Sigmoid colon (tissue), 7 donors: ENCODE results near the gene ATXN1. TPM values are rescaled to one million over a fixed set of nuclear protein-coding genes. Genes with fewer than 3 reads are reported as not detected.

ENCODE experiments used
- DNase-seq: peaks from one replicate; pipeline ENCODE4 v3.0.0-alpha.2; 2019
- H3K27ac ChIP-seq, 4 donors: fragments of 200-600 bp; sonication (generic); one replicate each; pipeline ENCODE4 v1.5.1; 2016 to 2019; ENCODE audit warnings: mild to moderate bottlenecking in 1 of 4
- H3K27me3 ChIP-seq, 3 donors: fragments of 200-600 bp; sonication (generic); one replicate each; pipeline ENCODE4 v1.5.1; 2019; ENCODE audit warnings: mild to moderate bottlenecking in 1 of 3
- H3K36me3 ChIP-seq, 4 donors: fragments of 200-600 bp; sonication (generic); one replicate each; pipeline ENCODE4 v1.5.1; 2016 to 2019
- H3K4me1 ChIP-seq, 4 donors: fragments of 200-600 bp; sonication (generic); one replicate each; pipeline ENCODE4 v1.5.1; 2017 to 2019
- H3K4me3 ChIP-seq, 4 donors: fragments of 200-600 bp; sonication (generic); one replicate each; pipeline ENCODE4 v1.5.1; 2017 to 2019; ENCODE audit warnings: mild to moderate bottlenecking in 2 of 4, moderate library complexity in 1 of 4
- H3K9me3 ChIP-seq, 4 donors: fragments of 200-600 bp in 3 of 4; sonication (generic) in 3 of 4; one replicate each; pipeline versions ENCODE4 v1.5.1 to v1.6.1; 2013 to 2019
- CTCF ChIP-seq, 4 experiments: fragments of 450-650 bp in 3 of 4; fragments of 200-600 bp in 1 of 4; IDR thresholded peaks; one replicate each; pipeline ENCODE4 v1.5.1; 2016 to 2019; ENCODE audit warnings: antibody characterized with exemption in 4 of 4, mild to moderate bottlenecking in 3 of 4, moderate library complexity in 2 of 4
- EP300 ChIP-seq, 4 donors: sonication (generic); formaldehyde crosslinking; IDR thresholded peaks; one replicate each; pipeline ENCODE4 v1.6.1; 2017; ENCODE audit warnings: antibody characterized with exemption in 4 of 4
- POLR2A ChIP-seq, 2 donors: fragments of 450-650 bp; IDR thresholded peaks; one replicate each; pipeline ENCODE4 v1.6.1; 2016; ENCODE audit warnings: antibody characterized with exemption in 2 of 2, mild to moderate bottlenecking in 2 of 2, moderate library complexity in 2 of 2
- POLR2AphosphoS5 ChIP-seq, 4 donors: sonication (generic); formaldehyde crosslinking; IDR thresholded peaks; one replicate each; pipeline ENCODE4 v1.6.1; 2017; ENCODE audit warnings: antibody characterized with exemption in 4 of 4
- WGBS, 2 donors: extraction: QIAGEN DNeasy Blood & Tissue Kit; methylation state at CpG; one replicate each; pipeline ENCODE4 v1.1.7; 2013; 5-methylcytosine and 5-hydroxymethylcytosine counted together
- intact Hi-C: fragments of 100-400 bp; cut with DNase I; formaldehyde crosslinking; loops from one replicate; pipeline ENCODE4 v1.15.1; 2023
- polyA plus RNA-seq, 3 donors: library from polyadenylated mRNA; stranded (reverse); fragments of 200-250 nt; gene quantifications; one replicate each; pipeline ENCODE4 v1.2.3, GENCODE V29; 2013
- total RNA-seq, 4 donors: library from RNA; depleted of rRNA; stranded (reverse); fragments of >200 nt; gene quantifications; one replicate each; pipeline ENCODE4 v1.1.0, GENCODE V29; 2016
- donor health status: healthy with polysubstance abuse.
- donor health status: Bipolar disorder and iron deficiency.
- donor health status: healthy.

The ATXN1 gene
- total and polyA plus RNA-seq, 7 donors: 4.8 to 95.3 (median 37.7) TPM

- Histone ChIP-seq H3K36me3 (no peaks in the 10 kb centered on the region), H3K27me3 (no peaks in the 10 kb centered on the region), H3K4me3 (no peak overlapping the region), H3K27ac (no peak overlapping the region), H3K4me1 (no peaks in the 10 kb centered on the region), H3K9me3 (no peaks in the 10 kb centered on the region)
- DNase-seq: no peak
- WGBS, 2 donors: 73 to 87% methylated on average over 11 of the region's 11 CpGs
- TF ChIP-seq CTCF (IDR thresholded peaks at IDR 0.05): no peak
- TF ChIP-seq EP300 (IDR thresholded peaks at IDR 0.05): no peak
- no peak for TF ChIP-seq POLR2A (IDR thresholded peaks at IDR 0.05)
- TF ChIP-seq POLR2AphosphoS5 (IDR thresholded peaks at IDR 0.05): no peak
- intact Hi-C loops: no loop called here
Observed at GRCh38 chr6:16591396-16592222, 169.7 kb downstream of the ATXN1 start.

- H3K4me3 ChIP-seq: no peak overlapping the region
- WGBS, 2 donors: 87 to 88% methylated on average over 6 of the region's 6 CpGs
- H3K27me3 ChIP-seq: no peaks in the 10 kb centered on the region
- no peak overlapping the region for H3K27ac ChIP-seq
- intact Hi-C loops: no loop called here
- TF ChIP-seq POLR2A (IDR thresholded peaks at IDR 0.05) (no peak), CTCF (IDR thresholded peaks at IDR 0.05) (no peak), POLR2AphosphoS5 (IDR thresholded peaks at IDR 0.05) (no peak), EP300 (IDR thresholded peaks at IDR 0.05) (no peak)
- H3K36me3 ChIP-seq: peaks cover 0 to 31% (median 4%) of the 10 kb centered on the region in 4 donors
- no peaks in the 10 kb centered on the region for H3K9me3 ChIP-seq
- no peaks in the 10 kb centered on the region for H3K4me1 ChIP-seq
- no peak for DNase-seq
Observed at GRCh38 chr6:16585805-16586204, 175.5 kb downstream of the ATXN1 start.

- intact Hi-C loops: no loop called here
- TF ChIP-seq CTCF (IDR thresholded peaks at IDR 0.05): no peak
- no peak for TF ChIP-seq POLR2AphosphoS5 (IDR thresholded peaks at IDR 0.05)
- no peak for TF ChIP-seq EP300 (IDR thresholded peaks at IDR 0.05)
- no peak for TF ChIP-seq POLR2A (IDR thresholded peaks at IDR 0.05)
- peaks cover 0 to 31% (median 4%) of the 10 kb centered on the region in 4 donors for H3K36me3 ChIP-seq
- H3K9me3 ChIP-seq: no peaks in the 10 kb centered on the region
- H3K4me3 ChIP-seq: no peak overlapping the region
- peak overlapping the region in 1 of 4 donors; percentile 21 for H3K27ac ChIP-seq
- 48 to 79% methylated on average over 12 of the region's 12 CpGs for WGBS, 2 donors
- H3K4me1 ChIP-seq: no peaks in the 10 kb centered on the region
- no peak for DNase-seq
- no peaks in the 10 kb centered on the region for H3K27me3 ChIP-seq
Observed at GRCh38 chr6:16583144-16583762, 178.0 kb downstream of the ATXN1 start.

GRCh38 chr6:16582446-16583143 is 178.7 kb downstream of the ATXN1 start:
- H3K36me3 ChIP-seq: peaks cover 0 to 31% (median 4%) of the 10 kb centered on the region in 4 donors
- no peak for DNase-seq
- H3K9me3 ChIP-seq: no peaks in the 10 kb centered on the region
- no peak overlapping the region for H3K4me3 ChIP-seq
- intact Hi-C loops: no loop called here
- no peaks in the 10 kb centered on the region for H3K4me1 ChIP-seq
- TF ChIP-seq POLR2AphosphoS5 (IDR thresholded peaks at IDR 0.05) (no peak), POLR2A (IDR thresholded peaks at IDR 0.05) (no peak), EP300 (IDR thresholded peaks at IDR 0.05) (no peak), CTCF (IDR thresholded peaks at IDR 0.05) (no peak)
- no peak overlapping the region for H3K27ac ChIP-seq
- no peaks in the 10 kb centered on the region for H3K27me3 ChIP-seq
- 88% methylated on average over 3 of the region's 3 CpGs for WGBS, 2 donors
